Measurements from ENCODE around the gene NPY2R.

The NPY2R gene

GRCh38 chr4:155263480-155263879 is 55.0 kb downstream of the NPY2R start:
- Histone ChIP-seq H3K9me2 (replicated peaks; ENCODE audit: insufficient read depth, low read length) (no peaks in the 10 kb centered on the region), H3K9me3 (ENCODE audit: insufficient read depth, low read length) (no peaks in the 10 kb centered on the region), H3K4me3 (ENCODE audit: insufficient read depth, low read length, poor library complexity, severe bottlenecking) (no peak overlapping the region), H3K27ac (ENCODE audit: low read depth, low read length) (no peak overlapping the region), H3K27me3 (ENCODE audit: low read length) (no peaks in the 10 kb centered on the region), H3K4me2 (ENCODE audit: low read depth, low read length, poor library complexity, severe bottlenecking) (no peak overlapping the region), H3K79me2 (ENCODE audit: insufficient read depth, low read length) (no peaks in the 10 kb centered on the region), H2AFZ (ENCODE audit: low read depth, low read length, severe bottlenecking) (no peak overlapping the region), H3K36me3 (ENCODE audit: low read length) (no peaks in the 10 kb centered on the region), H3F3A (ENCODE audit: insufficient read depth) (no peaks in the 10 kb centered on the region), H4K20me1 (ENCODE audit: low read depth, low read length) (no peaks in the 10 kb centered on the region), H3K9ac (ENCODE audit: low read length) (no peak overlapping the region)
- TF ChIP-seq EZH2phosphoT487 (conservative IDR thresholded peaks at IDR 0.05; ENCODE audit: low read length) (no peak), CTCF (IDR thresholded peaks at IDR 0.05; ENCODE audit: insufficient read depth, low read length, poor library complexity, severe bottlenecking) (no peak)

GRCh38 chr4:155265113-155265512 is 56.7 kb downstream of the NPY2R start:
- no peak overlapping the region for H3K9ac ChIP-seq (ENCODE audit: low read length)
- TF ChIP-seq CTCF (IDR thresholded peaks at IDR 0.05; ENCODE audit: insufficient read depth, low read length, poor library complexity, severe bottlenecking) (no peak), EZH2phosphoT487 (conservative IDR thresholded peaks at IDR 0.05; ENCODE audit: low read length) (no peak)

More at GRCh38 chr4:155265113-155265512, 56.7 kb downstream of the NPY2R start:
- no peaks in the 10 kb centered on the region for H3K36me3 ChIP-seq (ENCODE audit: low read length)
- no peak overlapping the region for H3K4me3 ChIP-seq (ENCODE audit: insufficient read depth, low read length, poor library complexity, severe bottlenecking)
- no peak overlapping the region for H3K27ac ChIP-seq (ENCODE audit: low read depth, low read length)
- H3F3A ChIP-seq (ENCODE audit: insufficient read depth) = no peaks in the 10 kb centered on the region
- H3K4me2 ChIP-seq (ENCODE audit: low read depth, low read length, poor library complexity, severe bottlenecking) = no peak overlapping the region
- H3K9me3 ChIP-seq (ENCODE audit: insufficient read depth, low read length) = no peaks in the 10 kb centered on the region; the same call in 1 of the 2 replicates
- no peaks in the 10 kb centered on the region for H3K27me3 ChIP-seq (ENCODE audit: low read length)
- no peaks in the 10 kb centered on the region for H3K79me2 ChIP-seq (ENCODE audit: insufficient read depth, low read length)
- no peaks in the 10 kb centered on the region for H3K9me2 ChIP-seq (replicated peaks; ENCODE audit: insufficient read depth, low read length)
- H2AFZ ChIP-seq (ENCODE audit: low read depth, low read length, severe bottlenecking) = no peak overlapping the region
- no peaks in the 10 kb centered on the region for H4K20me1 ChIP-seq (ENCODE audit: low read depth, low read length)
